Measurements from ENCODE around the gene AMER2. TPM values are rescaled to one million over a fixed set of nuclear protein-coding genes. Genes with fewer than 3 reads are reported as not detected.
A peak's percentile ranks its signal among the peaks of the same experiment; 100 is the strongest.

Gene AMER2
- not detected for total RNA-seq

GRCh38 chr13:25171517-25172302 lies at the start of gene AMER2:
Gene AMER2, minus strand, starts transcription at chr13:25172288. Its CDS starts 669 bp downstream, at chr13:25171619.
- peaks cover 15 to 87% (median 20%) of the 10 kb centered on the region in 4 donors for H3K27me3 ChIP-seq
- intact Hi-C loops (cut with DNase I) = no loop called here
- H3K4me1 ChIP-seq = peaks cover 8 to 20% (median 16%) of the 10 kb centered on the region in 3 donors
- H3K36me3 ChIP-seq = no peaks in the 10 kb centered on the region
- H3K4me3 ChIP-seq = peak within 1 kb of the TSS in 3 of 4 donors; percentile 17 to 60 (median 37)
- no peak for TF ChIP-seq POLR2A (IDR thresholded peaks at IDR 0.05)
- TF ChIP-seq, protein P1, sequence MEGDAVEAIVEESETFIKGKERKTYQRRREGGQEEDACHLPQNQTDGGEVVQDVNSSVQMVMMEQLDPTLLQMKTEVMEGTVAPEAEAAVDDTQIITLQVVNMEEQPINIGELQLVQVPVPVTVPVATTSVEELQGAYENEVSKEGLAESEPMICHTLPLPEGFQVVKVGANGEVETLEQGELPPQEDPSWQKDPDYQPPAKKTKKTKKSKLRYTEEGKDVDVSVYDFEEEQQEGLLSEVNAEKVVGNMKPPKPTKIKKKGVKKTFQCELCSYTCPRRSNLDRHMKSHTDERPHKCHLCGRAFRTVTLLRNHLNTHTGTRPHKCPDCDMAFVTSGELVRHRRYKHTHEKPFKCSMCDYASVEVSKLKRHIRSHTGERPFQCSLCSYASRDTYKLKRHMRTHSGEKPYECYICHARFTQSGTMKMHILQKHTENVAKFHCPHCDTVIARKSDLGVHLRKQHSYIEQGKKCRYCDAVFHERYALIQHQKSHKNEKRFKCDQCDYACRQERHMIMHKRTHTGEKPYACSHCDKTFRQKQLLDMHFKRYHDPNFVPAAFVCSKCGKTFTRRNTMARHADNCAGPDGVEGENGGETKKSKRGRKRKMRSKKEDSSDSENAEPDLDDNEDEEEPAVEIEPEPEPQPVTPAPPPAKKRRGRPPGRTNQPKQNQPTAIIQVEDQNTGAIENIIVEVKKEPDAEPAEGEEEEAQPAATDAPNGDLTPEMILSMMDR (IDR thresholded peaks at IDR 0.05) = no peak
- no peak for DNase-seq
- 4 to 14% methylated on average over 15 to 18 of the region's 50 CpGs for WGBS, 2 donors
- no peaks in the 10 kb centered on the region for H3K9me3 ChIP-seq
- no peak within 1 kb of the TSS for H3K27ac ChIP-seq

- H3K27ac ChIP-seq = no peak overlapping the region
- peaks cover 0 to 9% (median 0%) of the 10 kb centered on the region in 3 donors for H3K4me1 ChIP-seq
- no peak for DNase-seq
- peaks cover 0 to 9% (median 0%) of the 10 kb centered on the region in 4 donors for H3K27me3 ChIP-seq
- intact Hi-C loops (cut with DNase I) = no loop called here
- H3K36me3 ChIP-seq = no peaks in the 10 kb centered on the region
- 69 to 71% methylated on average over 4 to 5 of the region's 5 CpGs for WGBS, 2 donors
- TF ChIP-seq, protein P1 (IDR thresholded peaks at IDR 0.05) = no peak
- TF ChIP-seq POLR2A (IDR thresholded peaks at IDR 0.05) = no peak
- no peak overlapping the region for H3K4me3 ChIP-seq
- no peaks in the 10 kb centered on the region for H3K9me3 ChIP-seq
These were observed 45.9 kb upstream of the AMER2 start for GRCh38 chr13:25218019-25218418.

DNA sequence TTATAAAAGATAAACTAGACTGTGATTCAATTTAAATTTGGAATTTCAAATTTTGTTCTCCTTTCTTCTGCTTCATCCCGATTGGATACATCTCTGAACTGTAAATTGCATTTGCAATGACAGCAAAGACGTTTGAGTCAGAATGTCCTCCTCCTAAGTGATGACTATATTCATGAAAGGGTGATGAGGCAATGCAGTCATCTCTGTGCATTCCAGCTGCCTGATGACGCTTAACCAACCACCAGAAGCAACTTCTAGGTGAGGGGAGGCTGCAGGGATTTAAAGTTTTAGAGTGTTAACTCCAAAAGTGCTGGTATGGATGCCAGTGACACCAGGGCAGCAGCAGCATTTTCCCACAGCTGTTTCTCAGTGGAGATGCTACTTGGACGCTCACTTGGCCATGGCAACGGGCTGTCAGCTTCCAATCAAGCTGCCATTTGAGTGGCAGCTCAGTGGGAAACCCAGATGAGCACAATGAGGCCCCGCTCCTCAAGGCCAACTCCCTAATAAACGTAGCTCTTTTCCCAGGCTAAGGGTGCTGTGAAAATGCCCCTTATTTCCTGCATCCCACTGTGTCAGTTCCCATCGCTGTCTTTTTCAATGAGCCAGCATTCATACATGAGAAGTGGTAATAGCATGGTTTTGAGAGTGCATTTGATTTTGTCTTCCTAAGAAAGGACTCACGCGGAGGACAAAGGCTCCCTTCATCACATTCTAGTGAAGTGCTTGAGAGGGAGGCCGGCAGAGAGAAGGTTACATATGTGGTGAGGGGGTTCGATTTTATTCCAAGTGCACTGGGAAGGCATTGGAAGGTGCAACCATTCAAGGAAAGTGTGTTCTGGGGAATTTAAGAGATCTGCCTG lies 45.2 kb upstream of the AMER2 start:
- H3K27ac ChIP-seq = no peak overlapping the region
- H3K27me3 ChIP-seq = peaks cover 0 to 4% (median 0%) of the 10 kb centered on the region in 4 donors
- peaks cover 0 to 9% (median 0%) of the 10 kb centered on the region in 3 donors for H3K4me1 ChIP-seq
- no peak for DNase-seq
- intact Hi-C loops (cut with DNase I) = no loop called here
- no peak for TF ChIP-seq POLR2A (IDR thresholded peaks at IDR 0.05)
- TF ChIP-seq, protein P1 (IDR thresholded peaks at IDR 0.05) = no peak
- H3K36me3 ChIP-seq = no peaks in the 10 kb centered on the region
- no peak overlapping the region for H3K4me3 ChIP-seq
- WGBS, 2 donors = 50 to 67% methylated on average over 11 to 12 of the region's 12 CpGs
- no peaks in the 10 kb centered on the region for H3K9me3 ChIP-seq

DNA sequence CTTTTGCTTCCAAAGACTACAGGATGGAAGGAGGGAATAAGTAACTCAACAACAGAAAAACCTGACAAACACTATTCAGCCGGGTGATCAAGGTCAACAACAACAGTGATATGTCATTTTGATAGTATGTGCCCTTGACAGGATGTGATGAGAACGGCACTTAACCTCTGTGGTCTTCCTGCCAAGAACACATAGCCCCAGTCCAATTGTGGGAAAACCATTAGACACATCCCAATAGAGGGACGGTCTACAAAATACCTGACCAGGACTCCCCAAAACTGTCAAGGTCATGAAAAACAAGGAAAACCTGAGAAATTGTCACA lies 43.1 kb upstream of the AMER2 start:
- peaks cover 0 to 9% (median 0%) of the 10 kb centered on the region in 3 donors for H3K4me1 ChIP-seq
- TF ChIP-seq, protein P1 (IDR thresholded peaks at IDR 0.05) = no peak
- TF ChIP-seq POLR2A (IDR thresholded peaks at IDR 0.05) = no peak
- H3K27me3 ChIP-seq = peaks cover 0 to 4% (median 0%) of the 10 kb centered on the region in 4 donors
- WGBS, 2 donors = 44 to 50% methylated on average over 3 of the region's 3 CpGs
- no peak overlapping the region for H3K4me3 ChIP-seq
- no peaks in the 10 kb centered on the region for H3K9me3 ChIP-seq
- no peak for DNase-seq
- intact Hi-C loops (cut with DNase I) = no loop called here
- no peaks in the 10 kb centered on the region for H3K36me3 ChIP-seq
- H3K27ac ChIP-seq = no peak overlapping the region

All from esophagus squamous epithelium (tissue), 5 donors.